HG03095 (cell line): ENCODE data around the gene RPL31.
"Not testable (repeated sequence)": the region's sequence is repeated elsewhere in the genome, so short reads cannot be mapped to it uniquely, and the experiment has no call there.

Experiments used
- ATAC-seq: cut with Tn5 transposase; IDR thresholded peaks from one replicate; pipeline ENCODE4 v1.9.1; 2021; ENCODE audit warnings: moderate library complexity; ENCODE audit not compliant: unreplicated experiment

Gene RPL31

DNA sequence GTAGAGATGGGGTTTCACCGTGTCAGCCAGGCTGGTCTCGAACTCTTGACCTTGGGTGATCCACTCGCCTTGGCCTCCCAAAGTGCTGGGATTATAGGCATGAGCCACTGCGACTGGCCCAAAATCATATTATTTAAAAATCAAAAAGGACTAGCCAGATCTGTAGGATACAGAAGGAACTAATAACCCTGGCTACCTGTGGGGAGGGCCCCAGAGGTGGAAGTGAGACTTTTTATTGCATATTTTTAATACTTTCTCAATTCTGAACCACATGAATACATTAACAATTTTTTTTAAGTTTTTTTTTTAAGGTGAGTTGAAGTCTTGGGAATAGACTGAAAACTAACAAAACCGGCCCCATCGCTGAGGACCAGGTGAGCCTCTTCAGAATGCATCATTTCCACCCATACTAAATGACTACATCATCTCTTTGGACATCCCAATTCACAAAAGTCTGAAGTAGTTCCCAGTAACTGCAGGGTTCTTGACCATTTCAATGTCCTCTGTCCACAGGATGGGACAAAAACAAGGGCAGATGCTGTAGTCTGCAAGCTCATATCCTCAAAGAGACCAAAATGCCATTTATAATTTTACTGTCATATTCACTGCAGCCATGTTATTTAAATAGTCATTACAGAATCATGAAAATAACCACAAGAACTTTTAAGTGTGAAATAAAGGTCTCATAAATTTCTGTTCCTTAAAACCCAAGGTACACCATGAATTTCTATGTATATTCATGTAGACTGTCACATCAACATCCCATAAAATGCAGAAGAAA lies 21.4 kb downstream of the RPL31 start:
- no peak for ATAC-seq

DNA sequence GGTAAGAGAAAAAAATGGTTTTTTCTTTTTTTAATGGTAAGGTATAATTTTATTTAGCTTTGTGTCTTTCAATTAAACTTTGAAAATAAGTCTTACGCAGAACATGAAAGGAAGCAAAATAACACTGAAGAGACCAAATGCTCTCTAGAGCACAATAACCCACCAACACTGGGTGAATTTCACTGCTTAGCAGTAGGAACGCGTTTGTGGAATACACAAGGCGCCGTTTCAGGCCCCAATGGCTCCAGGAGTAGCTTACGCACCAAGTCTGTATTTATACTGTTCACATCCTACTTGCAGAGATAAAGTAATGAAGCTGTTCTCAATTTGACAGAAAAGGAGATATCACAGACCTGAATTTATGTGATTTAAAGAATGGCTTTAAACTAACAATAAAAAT lies 23.5 kb downstream of the RPL31 start:
- no peak for ATAC-seq

DNA sequence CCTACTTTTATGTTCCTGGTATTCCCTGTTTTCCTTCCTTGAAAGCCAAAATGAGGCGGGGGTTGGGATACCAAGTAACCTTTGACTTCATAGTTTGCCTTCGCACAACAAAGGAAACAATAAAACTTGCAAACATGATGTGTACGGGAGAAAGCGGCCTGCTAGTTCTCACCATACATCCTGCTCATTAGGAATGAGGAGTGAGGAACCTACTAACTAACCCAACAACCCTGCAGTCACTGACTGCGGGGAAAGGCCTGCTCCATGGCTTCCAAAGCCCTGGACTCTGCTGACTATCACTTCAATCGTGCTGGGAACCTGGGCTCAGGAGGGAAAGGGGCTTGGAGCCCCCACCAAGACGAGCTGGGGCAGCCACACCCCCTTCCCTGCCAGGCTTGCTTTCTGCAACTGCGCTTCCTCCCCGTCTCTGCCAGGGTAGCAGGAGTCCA lies 24.2 kb downstream of the RPL31 start:
- ATAC-seq, result no peak

DNA sequence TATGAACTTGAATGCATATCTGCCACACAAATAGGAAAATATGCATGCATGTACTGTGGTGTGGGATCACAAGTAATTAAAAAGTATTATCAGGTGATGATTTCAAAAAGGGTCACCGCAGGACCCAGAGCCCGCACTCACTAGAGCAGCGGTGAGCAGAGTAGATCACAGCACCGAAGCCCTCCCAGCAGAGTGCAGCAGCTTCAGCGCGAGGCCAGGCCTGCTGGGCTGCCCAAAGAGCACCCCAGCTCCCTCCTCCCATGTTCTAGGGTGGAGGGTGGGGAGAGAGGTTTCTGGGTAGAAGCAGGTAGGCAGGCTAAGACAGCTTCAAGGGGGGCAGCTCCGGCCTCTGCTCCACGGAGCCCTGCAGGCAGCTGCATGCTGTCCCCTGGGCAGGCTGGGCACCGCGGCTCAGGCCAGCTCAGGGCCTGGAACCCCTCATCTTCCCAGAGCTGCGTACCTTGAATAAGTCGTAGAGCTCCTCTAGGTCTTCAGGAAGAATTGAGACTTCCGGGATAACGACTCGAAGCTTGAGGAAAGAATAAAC lies 24.9 kb downstream of the RPL31 start:
- no peak for ATAC-seq

DNA sequence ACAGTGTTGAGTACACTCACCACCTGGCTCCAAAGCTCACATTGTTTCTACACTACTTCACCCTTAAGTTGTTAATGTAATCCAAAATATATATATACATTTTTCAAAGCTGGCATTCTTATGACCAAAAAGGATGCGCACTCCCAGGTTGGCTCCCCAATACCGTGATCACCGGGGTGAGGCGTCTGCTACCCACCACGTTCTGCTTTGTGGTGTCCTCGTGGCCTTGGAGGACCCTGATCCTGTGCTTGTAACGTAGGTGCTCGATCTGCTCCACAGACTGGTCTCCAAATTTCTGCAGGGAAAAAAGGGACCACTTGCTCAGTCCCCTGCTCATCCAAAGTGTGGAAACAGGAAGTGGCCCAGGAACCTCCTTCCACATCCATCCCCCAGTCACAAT lies 25.8 kb downstream of the RPL31 start:
- no peak for ATAC-seq

DNA sequence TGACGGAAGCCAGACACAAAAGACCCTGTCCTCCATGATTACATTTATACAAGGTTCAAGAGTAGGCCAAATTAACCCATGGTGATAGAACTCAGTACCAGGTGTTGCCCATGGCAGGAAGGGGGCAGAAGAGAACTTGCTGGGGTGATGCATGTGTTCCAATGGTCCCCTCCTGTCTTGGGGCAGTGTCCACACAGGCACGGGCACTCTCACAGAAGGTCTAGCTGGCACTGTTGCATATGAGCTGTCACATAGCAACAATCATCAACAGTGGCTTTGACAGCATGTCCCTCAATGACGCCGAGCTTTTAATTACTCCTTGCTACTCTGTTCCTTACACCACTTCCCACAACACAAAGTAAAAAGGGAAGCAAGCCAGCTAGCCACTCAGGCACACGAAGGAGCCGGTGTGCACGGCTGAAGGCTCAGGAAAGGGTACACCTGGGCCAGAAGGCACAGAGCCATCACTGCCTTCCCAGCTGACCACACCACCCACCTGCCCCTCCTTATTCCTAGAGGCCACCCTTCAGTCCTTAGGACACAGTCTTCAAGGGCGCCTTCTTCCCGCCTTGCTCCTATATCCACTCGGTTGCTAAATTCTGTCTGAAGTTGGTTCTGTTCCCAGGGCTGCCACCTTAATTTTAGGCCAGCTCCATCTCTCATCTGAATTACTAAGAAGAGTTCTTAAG lies 28.9 kb downstream of the RPL31 start:
- no peak for ATAC-seq

DNA sequence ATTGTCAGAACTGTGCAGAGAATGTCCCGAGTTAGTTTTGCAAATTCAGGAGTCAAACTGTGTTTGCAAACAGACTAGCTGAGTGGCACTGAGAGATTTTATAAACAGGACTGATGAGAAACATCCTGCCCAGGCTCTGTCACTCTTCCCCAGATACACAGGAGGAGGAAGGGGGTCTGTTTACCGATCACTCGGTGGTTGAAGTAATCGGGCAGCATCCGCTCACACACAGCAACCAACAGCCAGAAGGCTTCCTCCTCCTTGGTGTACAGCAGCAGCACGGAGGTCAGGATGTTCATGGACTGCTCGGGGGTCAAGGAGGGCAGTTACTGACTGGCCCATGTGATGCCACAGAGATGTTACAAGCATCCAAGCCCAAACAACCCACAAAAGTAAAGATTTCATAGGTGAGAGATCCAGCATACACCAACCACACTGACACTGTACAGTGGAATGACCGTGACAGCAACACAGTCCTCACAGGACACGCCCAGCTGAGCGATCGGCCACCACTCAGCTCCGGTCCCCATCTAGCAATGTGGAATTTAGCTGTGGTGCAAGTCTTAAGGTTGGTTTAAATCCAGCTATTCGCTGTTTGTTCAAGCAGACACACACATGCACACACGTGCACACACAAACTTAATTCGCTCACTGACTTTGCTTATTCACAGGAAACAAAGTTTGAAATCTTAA lies 30.1 kb downstream of the RPL31 start:
- ATAC-seq, result no peak

DNA sequence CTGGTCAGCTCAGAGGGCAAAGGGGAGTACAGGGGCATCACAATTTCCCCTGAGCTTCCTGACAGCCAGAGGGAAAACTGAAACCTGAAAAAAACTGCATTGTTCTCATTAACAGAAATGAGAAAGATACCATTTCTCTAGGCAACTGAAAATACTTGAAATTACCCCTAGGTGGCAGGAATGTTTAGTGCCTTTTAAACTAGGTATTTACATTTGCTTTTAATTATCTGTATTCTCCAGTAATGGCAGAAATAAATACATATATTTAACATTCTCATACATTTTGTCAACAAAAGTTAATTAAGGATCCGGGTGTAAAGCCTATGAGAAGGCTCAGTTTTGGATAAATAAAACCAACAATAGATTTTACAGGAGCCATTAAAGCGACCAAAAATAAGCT lies 34.5 kb downstream of the RPL31 start:
- no peak for ATAC-seq

DNA sequence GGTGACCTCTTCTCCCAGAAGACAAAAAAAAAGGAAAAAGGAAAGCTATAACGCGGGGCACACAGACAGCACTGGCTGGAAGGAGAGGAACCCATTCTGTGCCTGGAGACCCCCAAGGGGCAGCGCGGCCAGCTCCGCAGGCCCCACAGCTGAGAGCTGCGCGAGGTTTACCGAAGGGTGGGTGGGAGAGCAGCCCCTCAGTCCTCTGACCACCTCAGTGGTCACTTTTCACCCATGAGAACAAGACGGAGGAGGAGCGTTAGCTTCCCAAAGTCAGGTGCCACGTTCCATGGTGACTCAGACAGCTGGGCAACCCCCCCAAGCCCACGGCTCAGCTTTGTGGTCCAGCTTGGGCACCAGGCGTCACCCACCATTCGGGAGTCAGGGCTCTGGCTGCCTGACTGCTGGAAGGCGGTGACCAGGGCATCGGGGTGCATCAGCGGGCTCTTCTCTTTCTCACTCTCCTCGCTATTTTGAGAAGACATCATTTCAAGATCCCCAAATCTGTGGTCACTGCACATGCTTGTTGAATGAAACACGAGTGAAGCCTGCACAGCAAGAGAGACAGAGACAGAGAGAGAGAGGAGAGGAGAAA lies 35.2 kb downstream of the RPL31 start:
- ATAC-seq, result no peak

DNA sequence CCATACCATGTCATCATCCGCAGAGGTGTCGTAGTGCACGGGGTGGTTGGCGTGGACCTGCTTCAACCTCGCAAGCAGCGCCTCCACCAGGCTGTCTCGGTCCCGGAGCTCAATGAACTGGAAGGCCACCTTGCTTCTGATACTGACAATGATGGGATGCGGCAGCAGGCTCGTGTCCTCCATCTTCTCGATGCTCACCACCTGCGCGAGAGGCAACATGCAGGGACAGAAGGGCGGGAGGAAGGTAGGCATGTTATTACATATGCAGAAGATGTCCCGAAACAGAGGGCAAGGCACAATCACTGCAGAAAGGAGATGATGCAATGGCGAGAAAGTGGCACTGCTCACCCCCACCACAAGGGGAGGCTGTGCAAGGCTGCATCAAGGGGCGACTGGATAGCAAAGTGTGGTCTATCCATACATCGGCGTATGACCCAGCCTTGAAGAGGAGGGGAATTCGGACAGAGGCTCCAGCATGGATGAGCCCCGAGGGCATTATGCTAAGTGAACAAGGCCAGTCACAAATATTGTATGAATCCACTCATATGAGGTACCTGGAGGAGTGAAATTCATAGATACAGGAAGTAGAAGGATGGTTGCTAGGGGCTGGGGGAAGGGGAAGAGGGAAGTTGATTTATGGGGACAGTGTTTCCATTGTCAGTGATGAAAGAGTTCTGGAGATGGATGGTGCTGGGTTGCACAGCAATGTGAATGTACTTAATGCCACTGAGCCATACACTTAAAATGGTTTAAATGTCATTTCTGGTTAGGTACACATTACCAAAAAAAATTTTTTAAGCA lies 36.6 kb downstream of the RPL31 start:
- ATAC-seq, result no peak

DNA sequence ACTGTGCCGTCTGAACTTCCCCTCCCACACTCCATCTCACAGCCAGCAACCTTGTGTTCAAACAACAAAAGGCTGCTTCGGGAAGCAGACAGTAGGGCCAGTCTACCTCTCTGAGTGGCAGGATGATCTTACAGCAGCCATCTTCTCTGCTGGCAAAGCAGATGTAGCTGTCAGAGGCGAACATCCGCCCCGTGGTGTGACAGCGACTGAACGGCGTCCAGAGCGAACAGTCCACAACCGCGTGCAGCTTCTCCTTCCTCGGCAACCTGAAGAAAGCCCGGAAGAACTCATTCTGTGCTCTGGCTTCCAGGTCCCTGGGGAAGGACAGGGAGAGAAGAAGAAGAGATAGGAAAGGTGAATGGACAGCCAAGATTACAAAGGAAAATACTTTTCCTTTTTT lies 38.0 kb downstream of the RPL31 start:
- no peak for ATAC-seq

DNA sequence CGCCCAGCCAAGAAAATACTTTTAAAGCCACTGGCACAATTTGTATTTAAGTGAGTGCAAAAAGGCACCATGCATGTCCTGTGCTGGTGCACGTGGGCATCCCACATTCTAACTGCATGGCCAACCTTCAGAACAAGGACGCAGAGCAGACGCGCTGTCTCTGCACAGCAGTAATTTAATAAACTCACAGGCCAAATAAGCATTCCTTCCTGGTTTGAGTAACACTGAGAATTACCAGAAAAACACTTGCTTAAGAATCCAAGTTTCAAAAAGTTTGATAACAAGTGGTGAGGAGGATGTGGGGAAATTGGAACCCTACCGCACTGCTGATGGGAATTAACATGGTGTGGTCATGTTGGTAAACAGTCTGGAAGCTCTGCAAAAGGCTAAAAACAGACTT lies 38.7 kb downstream of the RPL31 start:
- ATAC-seq, result no peak

DNA sequence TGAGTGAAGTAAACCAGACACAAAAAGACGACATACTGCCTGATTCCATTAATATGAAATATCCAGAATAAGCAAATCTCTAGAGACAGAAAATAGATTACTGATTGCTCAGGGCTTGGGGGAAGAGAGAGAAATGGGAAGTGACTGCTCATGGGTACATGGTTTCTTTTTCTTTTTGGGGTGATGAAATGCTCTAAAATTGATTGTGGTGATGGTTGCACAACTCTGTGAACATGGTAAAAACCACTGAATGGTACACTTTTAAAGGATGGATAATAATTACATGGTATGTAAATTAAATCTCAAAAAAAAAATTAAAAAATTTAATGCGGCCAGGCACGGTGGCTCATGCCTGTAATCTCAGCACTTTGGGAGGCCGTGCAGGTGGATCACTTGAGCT lies 39.3 kb downstream of the RPL31 start:
- no peak for ATAC-seq

DNA sequence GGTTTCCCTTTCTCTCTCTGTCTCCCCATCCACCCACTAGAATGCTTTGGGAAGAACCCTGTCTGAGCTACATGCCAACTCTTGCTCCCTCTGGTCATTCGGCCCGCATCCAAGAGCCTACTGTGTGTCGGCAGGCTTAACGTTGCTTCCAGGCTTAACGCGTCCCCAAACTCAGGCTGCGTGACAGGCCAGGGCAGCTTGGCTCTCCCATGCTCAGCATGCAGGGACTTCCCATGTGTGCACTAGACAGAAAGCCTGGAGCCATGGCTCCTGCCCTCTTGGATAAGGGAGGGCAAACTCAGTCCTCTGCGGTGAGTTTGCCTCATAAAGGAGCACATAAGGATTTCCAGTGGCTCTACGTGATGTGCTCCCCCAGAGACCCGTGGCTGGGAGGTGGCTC lies 43.2 kb downstream of the RPL31 start:
- ATAC-seq, result no peak

DNA sequence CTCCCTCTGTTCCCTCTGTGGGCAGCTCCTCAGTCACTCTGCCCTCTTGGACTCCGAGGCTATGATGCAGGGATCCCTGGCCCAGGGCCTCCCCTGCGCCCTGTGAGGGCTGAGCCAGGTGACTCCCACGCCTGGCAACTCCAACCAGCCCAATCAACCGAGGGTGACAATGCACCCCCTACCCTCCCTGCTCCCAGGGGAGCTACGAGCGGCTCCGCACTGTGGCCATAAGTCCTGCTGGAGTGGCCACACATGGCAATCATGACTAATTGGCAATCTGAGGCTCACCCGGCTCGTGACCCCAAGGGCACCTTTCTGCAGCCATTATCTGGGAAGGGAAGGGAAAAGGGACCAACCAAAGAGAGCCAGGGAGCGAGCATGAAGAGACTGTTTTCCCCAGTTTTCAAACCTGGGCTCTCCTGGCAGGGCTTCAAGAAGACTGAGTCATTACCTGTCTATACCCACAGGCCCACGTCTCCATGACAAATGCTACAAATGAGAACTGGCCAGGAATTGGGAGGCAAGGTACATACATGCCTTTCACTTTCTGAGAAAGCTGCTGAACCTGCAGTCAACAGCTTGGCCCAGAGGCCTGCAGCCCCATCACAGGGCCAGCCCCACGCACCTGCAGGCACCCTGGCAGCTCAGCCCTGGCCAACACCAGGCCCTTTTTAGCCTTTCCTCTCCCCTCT lies 45.1 kb downstream of the RPL31 start:
- no peak for ATAC-seq

DNA sequence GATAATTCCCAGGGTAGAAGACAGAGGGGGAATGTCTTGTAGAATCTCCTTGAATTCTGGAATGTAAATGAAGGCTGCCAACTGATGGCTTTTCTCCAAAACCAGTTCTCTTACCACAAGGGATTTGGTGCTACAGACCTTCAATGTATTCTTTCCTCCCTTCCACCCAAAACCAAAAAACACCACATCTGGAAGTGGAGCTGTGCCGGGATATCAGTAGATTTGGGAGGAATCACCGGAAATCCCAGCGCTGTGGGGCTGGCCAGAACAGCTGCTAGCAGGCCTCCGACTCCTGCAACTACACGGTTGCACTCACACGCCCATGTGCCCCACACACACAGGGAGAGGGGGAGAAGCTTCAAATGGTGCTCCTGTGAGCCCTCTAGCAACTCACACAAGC lies 45.7 kb downstream of the RPL31 start:
- no peak for ATAC-seq

DNA sequence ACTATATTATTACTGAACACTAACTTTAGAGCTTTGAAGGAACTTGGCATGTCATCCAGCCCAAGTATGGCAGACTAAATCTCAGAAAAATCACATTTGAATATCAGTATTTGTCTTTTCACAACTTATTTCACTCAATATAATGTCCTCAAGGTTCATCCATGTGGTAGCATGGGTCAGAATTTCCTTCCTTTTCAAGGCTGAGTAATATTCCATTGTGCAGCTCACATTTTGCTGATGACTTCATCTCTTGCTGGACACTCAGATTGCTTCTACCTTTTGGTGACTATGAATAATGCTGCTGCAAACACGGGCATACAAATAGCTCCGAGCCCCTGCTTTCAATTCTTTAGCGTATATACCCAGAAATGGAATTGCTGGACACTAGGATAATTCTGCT lies 46.7 kb downstream of the RPL31 start:
- ATAC-seq, result no peak

DNA sequence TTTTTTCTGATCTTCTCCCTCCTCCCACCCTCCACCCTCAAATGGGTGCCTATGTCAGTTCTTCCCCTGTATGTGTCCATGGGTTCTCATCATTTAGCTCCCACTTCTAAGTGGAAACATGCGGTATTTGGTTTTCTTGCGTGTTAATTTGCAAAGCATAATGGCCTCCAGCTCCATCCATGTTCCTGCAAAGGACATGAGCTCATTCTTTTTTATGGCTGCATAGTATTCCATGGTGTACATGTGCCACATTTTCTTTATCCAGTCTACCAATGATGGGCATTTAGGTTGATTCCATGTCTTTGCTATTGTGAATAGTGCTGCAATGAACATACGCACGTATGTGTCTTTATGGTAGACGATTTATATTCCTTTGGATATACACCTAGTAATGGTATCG lies 48.8 kb downstream of the RPL31 start:
- not testable (repeated sequence) for ATAC-seq

DNA sequence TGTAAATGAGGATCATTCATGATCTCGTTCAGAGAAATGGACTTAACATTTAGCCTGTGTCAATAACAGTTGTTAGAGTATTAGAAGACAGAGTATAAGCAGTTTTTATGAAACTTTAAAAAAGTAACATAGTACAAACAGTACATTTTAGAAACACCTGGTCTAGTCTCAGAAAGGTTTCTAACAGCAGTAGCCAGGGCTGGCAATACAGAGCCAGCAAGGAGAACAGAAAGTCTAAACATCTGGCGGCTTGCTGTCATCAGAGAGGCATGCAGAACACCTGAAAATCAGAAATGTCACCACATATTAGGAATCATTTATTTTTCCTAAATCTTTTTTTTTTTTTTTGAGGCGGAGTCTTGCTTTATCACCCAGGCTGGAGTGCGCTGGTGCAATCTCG lies 50.1 kb downstream of the RPL31 start:
- no peak for ATAC-seq

DNA sequence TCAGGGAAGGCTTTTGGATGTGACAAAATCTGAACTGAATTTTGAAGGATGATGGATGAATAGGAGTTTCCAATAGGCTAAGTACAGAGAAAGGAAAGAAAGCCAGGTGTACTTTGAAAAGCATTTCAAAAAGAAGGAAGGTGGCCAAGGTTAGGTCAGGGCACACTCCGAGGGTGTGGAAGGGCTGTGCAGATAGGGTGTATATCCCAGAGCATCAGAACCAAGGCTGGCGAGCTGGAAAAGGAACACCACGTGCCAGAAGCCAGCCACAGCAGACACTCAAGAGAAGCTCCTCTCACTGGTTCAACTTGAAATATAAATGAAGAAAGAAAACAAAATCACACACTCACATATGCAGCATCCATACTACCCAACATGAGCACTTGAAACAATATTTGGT lies 51.0 kb downstream of the RPL31 start:
- no peak for ATAC-seq
